Esophagus muscularis mucosa (tissue), 4 donors: ENCODE data around the gene PDE6H.

Experiments
- EP300 ChIP-seq: sonication (generic); formaldehyde crosslinking; IDR thresholded peaks from one replicate; pipeline ENCODE4 v1.6.1; 2017; ENCODE audit warnings: antibody characterized with exemption
- POLR2A ChIP-seq: fragments of 450-650 bp; IDR thresholded peaks from one replicate; pipeline ENCODE4 v1.6.1; 2017; ENCODE audit warnings: antibody characterized with exemption, moderate library complexity, mild to moderate bottlenecking, low read depth
- POLR2AphosphoS5 ChIP-seq, 2 donors: sonication (generic); formaldehyde crosslinking; IDR thresholded peaks; one replicate each; pipeline ENCODE4 v1.6.1; 2017; ENCODE audit warnings: antibody characterized with exemption in 2 of 2
- TF ChIP-seq, protein P1 (sequence below), 3 experiments: fragments of 200-600 bp in 2 of 3; fragments of 450-650 bp in 1 of 3; sonication (generic) in 2 of 3; IDR thresholded peaks; one replicate each; pipeline ENCODE4 v1.5.1; 2017 to 2019; ENCODE audit warnings: antibody characterized with exemption in 3 of 3, mild to moderate bottlenecking in 2 of 3, moderate library complexity in 1 of 3

DNA sequence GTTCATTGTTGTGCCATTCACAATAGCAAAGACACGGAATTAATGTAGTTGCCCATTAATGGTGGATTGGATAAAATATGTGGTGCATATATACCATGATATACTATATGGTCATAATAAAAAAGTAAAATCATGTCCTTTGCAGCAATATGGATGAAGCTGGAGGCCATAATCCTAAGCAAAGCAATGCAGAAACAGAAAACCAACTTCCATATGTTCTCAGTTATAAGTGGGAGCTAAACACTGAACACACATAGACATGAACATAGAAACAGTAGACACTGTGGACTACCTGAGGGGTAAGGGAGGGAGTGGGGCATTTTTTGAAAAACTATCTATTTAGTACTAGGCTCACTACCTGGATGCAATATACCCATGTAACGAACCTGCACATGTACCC lies 31.5 kb upstream of the PDE6H start:
- TF ChIP-seq POLR2A (no peak), POLR2AphosphoS5 (IDR thresholded peaks at IDR 0.05) (no peak), EP300 (no peak)
- TF ChIP-seq, protein P1, sequence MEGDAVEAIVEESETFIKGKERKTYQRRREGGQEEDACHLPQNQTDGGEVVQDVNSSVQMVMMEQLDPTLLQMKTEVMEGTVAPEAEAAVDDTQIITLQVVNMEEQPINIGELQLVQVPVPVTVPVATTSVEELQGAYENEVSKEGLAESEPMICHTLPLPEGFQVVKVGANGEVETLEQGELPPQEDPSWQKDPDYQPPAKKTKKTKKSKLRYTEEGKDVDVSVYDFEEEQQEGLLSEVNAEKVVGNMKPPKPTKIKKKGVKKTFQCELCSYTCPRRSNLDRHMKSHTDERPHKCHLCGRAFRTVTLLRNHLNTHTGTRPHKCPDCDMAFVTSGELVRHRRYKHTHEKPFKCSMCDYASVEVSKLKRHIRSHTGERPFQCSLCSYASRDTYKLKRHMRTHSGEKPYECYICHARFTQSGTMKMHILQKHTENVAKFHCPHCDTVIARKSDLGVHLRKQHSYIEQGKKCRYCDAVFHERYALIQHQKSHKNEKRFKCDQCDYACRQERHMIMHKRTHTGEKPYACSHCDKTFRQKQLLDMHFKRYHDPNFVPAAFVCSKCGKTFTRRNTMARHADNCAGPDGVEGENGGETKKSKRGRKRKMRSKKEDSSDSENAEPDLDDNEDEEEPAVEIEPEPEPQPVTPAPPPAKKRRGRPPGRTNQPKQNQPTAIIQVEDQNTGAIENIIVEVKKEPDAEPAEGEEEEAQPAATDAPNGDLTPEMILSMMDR (IDR thresholded peaks at IDR 0.05), result no peak
